IPS DF 4.7 (cell line): ENCODE measurements around the gene LARGE1.
"Not testable (repeated sequence)": the region's sequence is repeated elsewhere in the genome, so short reads cannot be mapped to it uniquely, and the experiment has no call there.

Experiments used
- DNase-seq: peaks from one replicate; pipeline ENCODE4 v3.0.0-alpha.2; 2013; ENCODE audit warnings: low spot score; ENCODE audit errors: extremely low read depth

LARGE1 gene

GRCh38 chr22:33381531-33382406 is 538.5 kb downstream of the LARGE1 start:
- DNase-seq: no peak

GRCh38 chr22:33380789-33381530 is 539.3 kb downstream of the LARGE1 start:
- no peak for DNase-seq

GRCh38 chr22:33379836-33380235 is 540.4 kb downstream of the LARGE1 start:
- DNase-seq: no peak

GRCh38 chr22:33372875-33373274 is 547.4 kb downstream of the LARGE1 start:
- DNase-seq: no peak

GRCh38 chr22:33363256-33363655 is 557.0 kb downstream of the LARGE1 start:
- not testable (repeated sequence) for DNase-seq

- no peak for DNase-seq
Observed at GRCh38 chr22:33362702-33363101, 557.6 kb downstream of the LARGE1 start.

- DNase-seq: no peak
Observed at GRCh38 chr22:33361581-33361980, 558.7 kb downstream of the LARGE1 start.

- DNase-seq: no peak
Observed at GRCh38 chr22:33357981-33358399, 562.3 kb downstream of the LARGE1 start.

- no peak for DNase-seq
Observed at GRCh38 chr22:33354928-33355327, 565.3 kb downstream of the LARGE1 start.

GRCh38 chr22:33353502-33353901 is 566.8 kb downstream of the LARGE1 start:
- DNase-seq: no peak

- DNase-seq: no peak
Observed at GRCh38 chr22:33352768-33353167, 567.5 kb downstream of the LARGE1 start.

- DNase-seq: no peak
Observed at GRCh38 chr22:33350961-33351360, 569.3 kb downstream of the LARGE1 start.

- no peak for DNase-seq
Observed at GRCh38 chr22:33350491-33350890, 569.8 kb downstream of the LARGE1 start.

GRCh38 chr22:33347002-33347401 is 573.3 kb downstream of the LARGE1 start:
- DNase-seq: no peak

- DNase-seq: no peak
Observed at GRCh38 chr22:33341611-33342010, 578.7 kb downstream of the LARGE1 start.

GRCh38 chr22:33337524-33337923 is 582.8 kb downstream of the LARGE1 start:
- DNase-seq: no peak

- DNase-seq: no peak
Observed at GRCh38 chr22:33335611-33336279, 584.5 kb downstream of the LARGE1 start.

GRCh38 chr22:33332538-33332937 is 587.7 kb downstream of the LARGE1 start:
- no peak for DNase-seq

GRCh38 chr22:33331017-33331416 is 589.3 kb downstream of the LARGE1 start:
- no peak for DNase-seq

- DNase-seq: no peak
Observed at GRCh38 chr22:33330534-33330933, 589.7 kb downstream of the LARGE1 start.

GRCh38 chr22:33329398-33329797 is 590.9 kb downstream of the LARGE1 start:
- no peak for DNase-seq

GRCh38 chr22:33328789-33329296 is 591.4 kb downstream of the LARGE1 start:
- DNase-seq: no peak
